Caco-2 (cell line): ENCODE data around the gene ADAMTSL1. TPM values are rescaled to one million over a fixed set of nuclear protein-coding genes. Genes with fewer than 3 reads are reported as not detected.
"Not testable (repeated sequence)": the region's sequence is repeated elsewhere in the genome, so short reads cannot be mapped to it uniquely, and the experiment has no call there.

Source experiments
- BruUV-seq: library from RNA; stranded (reverse); fragments of 400-500 nt; replicated peaks from 2 replicates; lab custom pipeline; 2021; lab: Mats Ljungman, UMichigan
- CTCF ChIA-PET: fragments of 300-600 bp; sonication (Branson Sonifier 250); formaldehyde crosslinking; loops from one replicate; lab custom pipeline; 2022; ENCODE audit warnings: antibody characterized with exemption; lab: Charles Lee
- POLR2A ChIA-PET: fragments of 300-600 bp; sonication (Branson Sonifier 250); formaldehyde crosslinking; loops from one replicate; lab custom pipeline; 2022; ENCODE audit warnings: antibody characterized with exemption; lab: Charles Lee
- DNase-seq, 2 experiments: peaks; one replicate each; pipeline versions ENCODE4 v3.0.0 to v3.0.0-alpha.2; 2020 to 2022
- H3K27me3 ChIP-seq: replicated peaks from 2 replicates; pipeline ENCODE4 v1.6.0; 2011; ENCODE audit warnings: low read length; ENCODE audit not compliant: control insufficient read depth, insufficient read depth
- H3K36me3 ChIP-seq: 2 replicates; pipeline ENCODE4 v1.5.1; 2011; ENCODE audit warnings: low read length; ENCODE audit not compliant: control insufficient read depth, insufficient read depth
- H3K4me1 ChIP-seq: fragments of 250-450 bp; sonication (Bioruptor Pico); 2 replicates; pipeline ENCODE4 v1.5.1; 2020; ENCODE audit warnings: mild to moderate bottlenecking
- H3K4me3 ChIP-seq: 2 replicates; pipeline ENCODE4 v1.5.1; 2011; ENCODE audit warnings: low read depth, mild to moderate bottlenecking, control low read depth, low read length
- H3K9me3 ChIP-seq: fragments of 250-450 bp; sonication (Bioruptor Pico); 2 replicates; pipeline ENCODE4 v1.5.1; 2020; ENCODE audit warnings: mild to moderate bottlenecking, moderate library complexity
- H3K27ac Mint-ChIP-seq: one replicate; pipeline ENCODE4 v1.8.0; 2022; ENCODE audit warnings: mixed read lengths; ENCODE audit not compliant: unreplicated experiment
- H3K27me3 Mint-ChIP-seq: one replicate; pipeline ENCODE4 v1.8.0; 2022; ENCODE audit warnings: mixed read lengths; ENCODE audit not compliant: insufficient read depth, unreplicated experiment
- H3K36me3 Mint-ChIP-seq: one replicate; pipeline ENCODE4 v1.8.0; 2022; ENCODE audit warnings: mild to moderate bottlenecking, mixed read lengths; ENCODE audit not compliant: insufficient read depth, unreplicated experiment
- H3K4me1 Mint-ChIP-seq: one replicate; pipeline ENCODE4 v1.8.0; 2022; ENCODE audit warnings: low read depth, mixed read lengths; ENCODE audit not compliant: unreplicated experiment
- H3K4me3 Mint-ChIP-seq: one replicate; pipeline ENCODE4 v1.8.0; 2022; ENCODE audit warnings: mild to moderate bottlenecking, moderate library complexity, mixed read lengths; ENCODE audit not compliant: unreplicated experiment
- H3K9me3 Mint-ChIP-seq: one replicate; pipeline ENCODE4 v1.8.0; 2022; ENCODE audit warnings: mixed read lengths; ENCODE audit not compliant: unreplicated experiment
- CTCF ChIP-seq, 2 experiments: fragments of 200-600 bp in 1 of 2; IDR thresholded peaks; 1 replicate in 1 of 2; 2 replicates in 1 of 2; pipeline versions ENCODE4 v1.5.1 to v1.8.0; 2011 to 2022; ENCODE audit warnings: antibody characterized with exemption in 1 of 2, control low read depth in 1 of 2, inconsistent platforms in 1 of 2, low read depth in 1 of 2, low read length in 1 of 2, mild to moderate bottlenecking in 1 of 2, moderate library complexity in 1 of 2; ENCODE audit not compliant: insufficient read depth in 1 of 2, severe bottlenecking in 1 of 2, unreplicated experiment in 1 of 2
- intact Hi-C: fragments of 100-400 bp; cut with micrococcal nuclease; formaldehyde crosslinking; loops from one replicate; pipeline ENCODE4 v1.10.0; 2022; ENCODE audit not compliant: unreplicated experiment
- total RNA-seq: library from RNA; stranded (reverse); gene quantifications from 2 replicates; pipeline ENCODE4 v1.2.3, GENCODE V29; 2022

Gene ADAMTSL1
- total RNA-seq, 1 experiment from 2014 or later = not detected

GRCh38 chr9:18928711-18929110 is 454.8 kb downstream of the ADAMTSL1 start:
- H3K4me3 Mint-ChIP-seq = no peak overlapping the region
- intact Hi-C loops = no loop called here
- H3K36me3 Mint-ChIP-seq = no peaks in the 10 kb centered on the region
- no peak overlapping the region for H3K27ac Mint-ChIP-seq
- H3K27me3 Mint-ChIP-seq = peaks cover 10% of the 10 kb centered on the region
- ChIA-PET CTCF (no interaction called here), POLR2A (no interaction called here)
- H3K4me1 ChIP-seq = no peaks in the 10 kb centered on the region
- no peak overlapping the region for H3K4me3 ChIP-seq
- no peaks in the 10 kb centered on the region for H3K36me3 ChIP-seq
- H3K4me1 Mint-ChIP-seq = no peaks in the 10 kb centered on the region
- H3K27me3 ChIP-seq = no peaks in the 10 kb centered on the region
- DNase-seq = no peak
- H3K9me3 Mint-ChIP-seq = no peaks in the 10 kb centered on the region
- no TSS peak for BruUV-seq
- TF ChIP-seq CTCF (IDR thresholded peaks at IDR 0.05; ENCODE audit: insufficient read depth in 1 of 2, low read depth in 1 of 2, low read length in 1 of 2, severe bottlenecking in 1 of 2, unreplicated experiment in 1 of 2) = no peak
- no peaks in the 10 kb centered on the region for H3K9me3 ChIP-seq

GRCh38 chr9:18930611-18931010 is 456.7 kb downstream of the ADAMTSL1 start:
- DNase-seq, H3K4me3 Mint-ChIP-seq, CTCF ChIA-PET, H3K9me3 Mint-ChIP-seq, intact Hi-C loops, H3K27ac Mint-ChIP-seq, H3K36me3 Mint-ChIP-seq, H3K4me1 Mint-ChIP-seq, H3K36me3 ChIP-seq, H3K27me3 ChIP-seq, POLR2A ChIA-PET, H3K9me3 ChIP-seq, BruUV-seq, H3K4me1 ChIP-seq, H3K4me3 ChIP-seq: not testable (repeated sequence)
- peaks cover 13% of the 10 kb centered on the region for H3K27me3 Mint-ChIP-seq

GRCh38 chr9:18935541-18935940 is 461.6 kb downstream of the ADAMTSL1 start:
- ChIA-PET POLR2A (no interaction called here), CTCF (no interaction called here)
- H3K27ac Mint-ChIP-seq = no peak overlapping the region
- Histone ChIP-seq H3K4me3 (no peak overlapping the region), H3K9me3 (no peaks in the 10 kb centered on the region), H3K4me1 (no peaks in the 10 kb centered on the region), H3K27me3 (no peaks in the 10 kb centered on the region), H3K36me3 (no peaks in the 10 kb centered on the region)
- H3K4me1 Mint-ChIP-seq = no peaks in the 10 kb centered on the region
- H3K36me3 Mint-ChIP-seq = no peaks in the 10 kb centered on the region
- intact Hi-C loops = no loop called here
- no TSS peak for BruUV-seq
- no peak for TF ChIP-seq CTCF (IDR thresholded peaks at IDR 0.05; ENCODE audit: insufficient read depth in 1 of 2, low read depth in 1 of 2, low read length in 1 of 2, severe bottlenecking in 1 of 2, unreplicated experiment in 1 of 2)
- H3K4me3 Mint-ChIP-seq = no peak overlapping the region
- DNase-seq = no peak
- H3K9me3 Mint-ChIP-seq = no peaks in the 10 kb centered on the region
- H3K27me3 Mint-ChIP-seq = peaks cover 13% of the 10 kb centered on the region
